ENCODE results near the gene FBXO46.

DNA sequence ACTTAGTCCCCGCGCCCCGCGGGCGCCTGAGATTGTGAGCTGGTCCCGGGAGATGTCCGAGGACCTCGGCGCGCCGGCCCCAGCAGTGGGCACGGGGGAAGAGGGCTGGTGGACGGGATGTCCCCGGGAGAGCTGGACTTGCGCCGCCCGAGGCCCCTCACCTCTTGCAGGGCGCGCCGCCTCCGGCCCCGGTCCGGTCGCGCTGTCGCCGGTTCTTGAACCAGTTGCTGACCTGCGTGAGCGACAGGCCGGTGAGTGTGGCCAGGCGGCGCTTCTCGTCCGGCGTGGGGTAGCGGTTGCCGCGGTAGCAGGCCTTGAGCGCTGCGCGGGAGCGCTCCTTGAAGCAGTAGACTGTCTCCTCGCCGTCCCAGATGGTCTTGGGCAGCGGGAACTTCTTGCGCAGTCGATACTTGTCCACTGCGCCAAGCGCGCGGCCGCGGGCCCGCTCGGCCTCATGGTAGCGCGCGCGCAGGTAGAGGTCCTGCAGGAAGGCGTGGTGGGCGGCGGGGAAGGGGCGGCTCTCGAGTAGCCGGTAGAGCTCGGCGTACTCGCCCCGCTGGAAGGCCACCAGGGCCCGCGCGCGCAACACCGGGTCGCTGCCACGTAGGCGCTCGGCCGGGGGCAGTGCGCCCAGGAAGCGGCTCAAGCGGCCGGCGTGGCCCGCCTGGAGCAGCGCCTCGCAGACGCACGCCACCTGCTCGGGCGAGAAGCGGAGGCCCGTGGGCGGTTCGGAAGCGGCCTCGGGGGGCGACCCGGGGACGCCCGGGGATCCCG lies 37.4 kb upstream of the FBXO46 start:
- TF ChIP-seq ZFP36 (IDR thresholded peaks at IDR 0.05; ENCODE audit: borderline replicate concordance, low read depth, low read length, partially characterized antibody), result no peak
- no peak for TF ChIP-seq RELA (CRISPR knock-in tag; IDR thresholded peaks at IDR 0.05)
